ENCODE measurements around the gene USP12.

The USP12 gene

GRCh38 chr13:27027086-27027667, 144.4 kb downstream of the USP12 start:
- DNase-seq = no peak

- DNase-seq = no peak
These were observed 145.2 kb downstream of the USP12 start for GRCh38 chr13:27026396-27026795.

- no peak for DNase-seq
These were observed 146.7 kb downstream of the USP12 start for GRCh38 chr13:27024776-27025492.

GRCh38 chr13:27024074-27024461, 147.5 kb downstream of the USP12 start:
- no peak for DNase-seq

GRCh38 chr13:27023385-27024073, 148.1 kb downstream of the USP12 start:
- DNase-seq = no peak

GRCh38 chr13:27022571-27023311, 148.9 kb downstream of the USP12 start:
- no peak for DNase-seq

GRCh38 chr13:27020415-27020814, 151.2 kb downstream of the USP12 start:
- DNase-seq = no peak

- DNase-seq = no peak
These were observed 152.7 kb downstream of the USP12 start for GRCh38 chr13:27018882-27019281.

- DNase-seq = no peak
These were observed 153.2 kb downstream of the USP12 start for GRCh38 chr13:27018344-27018861.

GRCh38 chr13:27016875-27017274, 154.7 kb downstream of the USP12 start:
- DNase-seq = no peak

All from NCI-H446 treated with DMSO at 0.1 percent for 48 hours (cell line).